Activated CD4-positive, alpha-beta T cell treated with anti-CD3 and anti-CD28 coated beads, Interleukin-2, Interleukin-6, amounts not matched to agents 100 ng/mL and 50 ng/mL, durations not matched to agents 16 hours and 8 hours (primary cell): Measurements from ENCODE around the gene RMI1.
"Not testable (repeated sequence)": the region's sequence is repeated elsewhere in the genome, so short reads cannot be mapped to it uniquely, and the experiment has no call there.

Experiments
- DNase-seq: peaks from one replicate; pipeline ENCODE4 v3.0.0-alpha.2; 2020

RMI1 gene

GRCh38 chr9:84024041-84024575 lies 43.5 kb downstream of the RMI1 start:
- DNase-seq, result no peak

DNA sequence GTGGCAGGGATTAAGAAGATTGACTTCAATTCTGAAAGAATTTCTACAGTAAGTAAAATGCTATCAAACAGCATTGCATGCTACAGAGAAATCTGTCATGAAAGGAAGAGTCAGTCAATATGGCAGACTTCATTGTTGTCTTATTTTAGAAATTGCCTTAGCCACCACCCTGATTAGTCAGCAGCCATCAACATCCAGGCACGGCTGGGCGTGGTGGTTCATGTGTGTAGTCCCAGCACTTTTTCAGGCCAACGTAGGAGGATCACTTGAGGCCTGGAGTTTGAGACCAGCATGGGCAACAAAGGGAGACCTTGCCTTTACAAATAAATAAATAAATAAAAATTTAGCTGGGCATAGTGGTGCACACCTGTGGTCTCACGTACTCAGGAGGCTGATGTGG lies 46.6 kb downstream of the RMI1 start:
- DNase-seq, result no peak

DNA sequence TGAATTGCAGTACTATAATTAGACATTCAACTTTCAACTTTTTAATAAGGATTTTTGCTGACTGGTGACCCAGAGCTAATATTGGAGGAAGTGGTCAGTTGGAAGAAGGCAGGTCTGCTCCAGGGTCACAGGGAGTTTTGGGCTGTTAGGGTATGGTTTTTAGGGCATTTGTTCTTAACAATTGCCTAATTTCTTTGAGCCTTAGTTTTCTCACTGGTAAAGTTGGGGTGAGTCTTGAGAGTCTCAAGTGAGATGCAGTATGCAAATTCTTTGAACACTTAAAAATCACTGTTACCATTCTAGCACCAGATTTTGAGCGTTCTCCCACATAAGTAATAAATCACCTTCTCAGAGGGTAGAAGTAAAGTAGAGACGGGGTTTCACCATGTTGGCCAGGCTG lies 50.9 kb downstream of the RMI1 start:
- no peak for DNase-seq

- not testable (repeated sequence) for DNase-seq
Observed at GRCh38 chr9:84041857-84042256, 61.3 kb downstream of the RMI1 start.

DNA sequence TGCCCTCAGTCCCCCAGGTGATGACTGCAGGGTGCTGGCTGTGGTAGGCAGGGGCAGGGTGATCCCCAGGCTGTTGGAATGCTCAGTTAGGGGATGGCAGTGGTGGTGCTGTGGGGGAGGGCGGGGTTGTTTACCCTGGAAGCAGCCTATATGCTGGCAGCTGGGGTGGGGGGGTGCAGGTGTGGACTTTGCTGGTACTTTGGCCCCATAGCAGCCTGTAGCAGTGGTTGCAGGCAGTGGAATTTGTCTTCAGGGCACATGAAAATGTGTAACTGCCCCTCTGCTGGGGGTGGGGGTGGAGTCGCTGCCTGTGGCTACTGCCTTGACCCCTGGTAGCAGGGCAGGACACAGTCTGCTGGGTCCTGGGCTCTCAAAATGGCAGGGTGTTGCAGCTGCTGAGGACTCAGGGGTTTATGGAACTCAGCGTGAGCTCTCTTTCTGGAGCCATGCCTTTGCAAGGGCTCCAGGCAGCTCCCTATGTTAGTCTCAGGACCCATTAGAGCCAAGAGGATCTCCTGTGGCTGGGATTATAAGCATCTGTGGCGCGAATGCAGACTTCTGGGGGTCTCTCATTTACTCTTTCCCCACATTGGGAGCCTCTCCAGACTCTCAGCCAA lies 65.0 kb downstream of the RMI1 start:
- no peak for DNase-seq
